Mesenchymal stem cell (in vitro differentiated cells and primary cell): Measurements from ENCODE around the gene IL23A.

Experiments
- DNase-seq: peaks from one replicate; pipeline ENCODE4 v3.0.0-alpha.2; 2013
- H2AFZ ChIP-seq: one replicate; pipeline ENCODE4 v1.6.1; 2013; ENCODE audit warnings: low read depth, mild to moderate bottlenecking, control low read depth, inconsistent platforms, low read length, moderate library complexity
- H2AK5ac ChIP-seq: 2 replicates; pipeline ENCODE4 v1.6.1; 2013; ENCODE audit warnings: low read length, moderate library complexity, mild to moderate bottlenecking, inconsistent platforms; ENCODE audit not compliant: severe bottlenecking
- H2BK120ac ChIP-seq: one replicate; pipeline ENCODE4 v1.6.1; 2013; ENCODE audit warnings: low read depth, mild to moderate bottlenecking, inconsistent platforms, low read length, moderate library complexity
- H2BK12ac ChIP-seq, 2 experiments: one replicate each; pipeline ENCODE4 v1.6.1; 2013; ENCODE audit warnings: inconsistent platforms in 2 of 2, low read length in 2 of 2, mild to moderate bottlenecking in 2 of 2, moderate library complexity in 2 of 2, control low read depth in 1 of 2
- H2BK15ac ChIP-seq: one replicate; pipeline ENCODE4 v1.6.1; 2013; ENCODE audit warnings: mild to moderate bottlenecking, low read depth, inconsistent platforms; ENCODE audit not compliant: poor library complexity, severe bottlenecking
- H2BK5ac ChIP-seq: 2 replicates; pipeline ENCODE4 v1.6.1; 2013; ENCODE audit warnings: low read depth, mild to moderate bottlenecking, low read length, control low read depth, inconsistent platforms; ENCODE audit not compliant: poor library complexity, severe bottlenecking
- H3K14ac ChIP-seq, 2 experiments: one replicate each; pipeline ENCODE4 v1.6.1; 2013; ENCODE audit warnings: inconsistent platforms in 2 of 2, low read length in 2 of 2, control low read depth in 1 of 2, mild to moderate bottlenecking in 1 of 2, moderate library complexity in 1 of 2
- H3K18ac ChIP-seq, 2 experiments: one replicate each; pipeline ENCODE4 v1.6.1; 2013; ENCODE audit warnings: inconsistent platforms in 2 of 2, low read length in 2 of 2, control low read depth in 1 of 2, low read depth in 1 of 2, mild to moderate bottlenecking in 1 of 2
- H3K23ac ChIP-seq, 2 experiments: one replicate each; pipeline ENCODE4 v1.6.1; 2013; ENCODE audit warnings: inconsistent platforms in 2 of 2, low read length in 2 of 2, mild to moderate bottlenecking in 2 of 2, moderate library complexity in 2 of 2, control low read depth in 1 of 2
- H3K27ac ChIP-seq: 2 replicates; pipeline ENCODE4 v1.5.1; 2013; ENCODE audit warnings: mild to moderate bottlenecking, moderate library complexity, low read length, control low read depth, inconsistent platforms; ENCODE audit not compliant: poor library complexity, severe bottlenecking
- H3K27me3 ChIP-seq, 2 experiments: 2 replicates each; pipeline versions ENCODE4 v1.6.1 to v1.7.0; 2013; ENCODE audit warnings: low read length in 2 of 2, mild to moderate bottlenecking in 2 of 2, moderate library complexity in 2 of 2, control low read depth in 1 of 2, inconsistent platforms in 1 of 2; ENCODE audit not compliant: control insufficient read depth in 1 of 2, insufficient read depth in 1 of 2
- H3K36me3 ChIP-seq, 2 experiments: 2 replicates each; pipeline versions ENCODE4 v1.6.1 to v1.7.0; 2013; ENCODE audit warnings: low read length in 2 of 2, control low read depth in 1 of 2, inconsistent platforms in 1 of 2, low read depth in 1 of 2, mild to moderate bottlenecking in 1 of 2; ENCODE audit not compliant: insufficient read depth in 2 of 2, control insufficient read depth in 1 of 2
- H3K4ac ChIP-seq, 2 experiments: one replicate each; pipeline ENCODE4 v1.6.1; 2013; ENCODE audit warnings: inconsistent platforms in 2 of 2, low read length in 2 of 2, mild to moderate bottlenecking in 2 of 2, moderate library complexity in 2 of 2, control low read depth in 1 of 2, low read depth in 1 of 2
- H3K4me1 ChIP-seq: 2 replicates; pipeline ENCODE4 v1.6.1; 2013; ENCODE audit warnings: low read depth, low read length, control low read depth; ENCODE audit not compliant: control insufficient read depth, insufficient read depth
- H3K4me2 ChIP-seq: 2 replicates; pipeline ENCODE4 v1.6.1; 2013; ENCODE audit warnings: low read length, mild to moderate bottlenecking, inconsistent platforms; ENCODE audit not compliant: poor library complexity, severe bottlenecking
- H3K4me3 ChIP-seq, 2 experiments: 2 replicates each; pipeline versions ENCODE4 v1.5.1 to v1.7.0; 2013; ENCODE audit warnings: low read length in 2 of 2, mild to moderate bottlenecking in 2 of 2, control low read depth in 1 of 2, low read depth in 1 of 2; ENCODE audit not compliant: insufficient read depth in 1 of 2
- H3K79me1 ChIP-seq: replicated peaks from 2 replicates; pipeline ENCODE4 v1.6.1; 2013; ENCODE audit warnings: mild to moderate bottlenecking, control low read depth, low read length, inconsistent platforms; ENCODE audit not compliant: poor library complexity, severe bottlenecking
- H3K9ac ChIP-seq: 2 replicates; pipeline ENCODE4 v1.7.0; 2013; ENCODE audit warnings: mild to moderate bottlenecking, low read length, moderate library complexity
- H3K9me3 ChIP-seq: 2 replicates; pipeline ENCODE4 v1.7.0; 2013; ENCODE audit warnings: mild to moderate bottlenecking, low read length; ENCODE audit not compliant: control insufficient read depth
- H4K8ac ChIP-seq: one replicate; pipeline ENCODE4 v1.6.1; 2013; ENCODE audit warnings: inconsistent platforms, mild to moderate bottlenecking, low read length, moderate library complexity
- H4K91ac ChIP-seq: one replicate; pipeline ENCODE4 v1.6.1; 2013; ENCODE audit warnings: mild to moderate bottlenecking, low read length, inconsistent platforms
- WGBS: methylation state at CpG from one replicate; pipeline ENCODE4 v1.1.7; 2013; ENCODE audit warnings: mixed read lengths; 5-methylcytosine and 5-hydroxymethylcytosine counted together

The IL23A gene

DNA sequence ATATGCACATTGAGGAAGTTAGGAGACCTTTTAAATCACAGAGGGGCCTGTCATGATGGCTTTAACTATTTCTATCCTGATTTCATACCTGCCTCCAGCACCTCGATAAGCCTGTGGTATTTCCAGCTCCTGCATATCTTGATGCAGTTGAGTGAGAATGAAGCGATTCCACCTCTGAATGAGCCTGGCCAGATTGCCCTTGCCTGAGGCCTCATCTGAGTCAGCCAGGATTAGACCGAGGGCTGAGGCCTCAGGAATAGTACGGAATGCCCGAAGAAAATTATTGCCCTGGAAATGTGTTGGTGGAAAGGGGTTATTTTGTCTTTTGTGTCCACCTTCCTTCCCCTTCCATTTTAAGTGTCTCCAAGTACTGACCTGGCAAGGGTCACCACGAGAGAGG, 14.5 kb upstream of the IL23A start:
- 87% methylated on average over 4 of the region's 6 CpGs for WGBS
- Histone ChIP-seq H3K4me1 (no peaks in the 10 kb centered on the region), H3K9me3 (no peaks in the 10 kb centered on the region), H2AFZ (no peak overlapping the region), H3K79me1 (no peaks in the 10 kb centered on the region), H3K14ac (no peak overlapping the region), H2BK5ac (no peak overlapping the region), H3K23ac (no peak overlapping the region), H2AK5ac (no peak overlapping the region), H3K4me3 (no peak overlapping the region), H3K4me2 (no peak overlapping the region), H2BK120ac (no peak overlapping the region), H3K36me3 (peaks cover 34 to 73% of the 10 kb centered on the region in 2 experiments), H3K27me3 (no peaks in the 10 kb centered on the region), H4K91ac (no peak overlapping the region), H4K8ac (no peak overlapping the region), H3K18ac (no peak overlapping the region), H2BK12ac (no peak overlapping the region), H2BK15ac (no peak overlapping the region), H3K27ac (no peak overlapping the region), H3K9ac (no peak overlapping the region), H3K4ac (no peak overlapping the region)
- DNase-seq, result no peak

DNA sequence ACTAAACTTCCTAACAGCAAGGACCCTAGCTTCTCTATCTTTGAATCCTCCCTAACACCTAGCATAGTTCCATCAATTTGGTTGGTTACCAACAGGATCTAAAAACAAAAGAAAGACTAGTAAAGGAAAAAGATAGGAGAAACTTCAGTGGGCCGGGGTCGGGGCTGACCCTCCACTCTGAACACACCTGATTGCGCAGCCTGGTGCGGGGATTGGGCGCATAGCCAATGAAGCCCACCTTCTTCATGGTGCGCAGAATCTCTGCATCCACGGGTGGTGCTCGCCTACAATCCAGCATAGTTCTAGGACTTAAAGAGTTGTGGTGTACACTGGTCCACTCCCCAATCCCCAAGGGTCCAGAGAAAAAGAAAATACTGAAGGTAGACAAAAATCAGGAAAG, 12.6 kb upstream of the IL23A start:
- Histone ChIP-seq H3K14ac (no peak overlapping the region), H3K4me2 (no peak overlapping the region), H3K4me3 (no peak overlapping the region), H3K23ac (no peak overlapping the region), H3K79me1 (no peaks in the 10 kb centered on the region), H3K4me1 (no peaks in the 10 kb centered on the region), H2AK5ac (no peak overlapping the region), H3K27ac (no peak overlapping the region), H3K27me3 (no peaks in the 10 kb centered on the region), H2BK15ac (no peak overlapping the region), H4K8ac (no peak overlapping the region), H4K91ac (no peak overlapping the region), H3K9me3 (no peaks in the 10 kb centered on the region), H2BK12ac (no peak overlapping the region), H3K9ac (no peak overlapping the region), H3K4ac (no peak overlapping the region), H2BK120ac (no peak overlapping the region), H3K18ac (no peak overlapping the region), H2BK5ac (no peak overlapping the region), H2AFZ (no peak overlapping the region), H3K36me3 (peaks cover 28 to 64% of the 10 kb centered on the region in 2 experiments)
- WGBS, result 97% methylated on average over 8 of the region's 8 CpGs
- DNase-seq, result no peak

DNA sequence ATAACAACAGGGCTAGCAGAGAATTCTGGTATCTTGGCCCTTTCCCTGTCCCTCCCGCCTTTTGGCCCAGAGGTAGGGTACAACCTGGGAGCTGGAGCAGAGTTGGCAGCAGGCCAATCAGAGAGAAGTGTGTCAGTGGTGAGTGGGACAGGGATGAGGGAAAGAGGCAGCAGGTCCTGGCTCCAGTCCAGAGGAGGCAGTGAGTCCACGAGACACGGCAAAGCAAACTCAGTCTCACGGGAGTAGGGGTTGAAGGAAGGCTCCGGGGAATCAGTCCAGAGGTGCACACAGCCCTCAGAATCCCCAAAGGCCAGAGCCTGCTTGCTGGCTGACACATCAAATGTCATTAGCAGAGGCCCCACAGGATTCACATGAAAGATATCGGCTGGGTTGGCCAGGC, 12.2 kb upstream of the IL23A start:
- no peaks in the 10 kb centered on the region for H3K9me3 ChIP-seq
- 90% methylated on average over 6 of the region's 6 CpGs for WGBS
- H2BK15ac ChIP-seq, result no peak overlapping the region
- H3K18ac ChIP-seq, result no peak overlapping the region
- no peak overlapping the region for H3K14ac ChIP-seq
- H4K8ac ChIP-seq, result no peak overlapping the region
- H3K4me2 ChIP-seq, result no peak overlapping the region
- no peak overlapping the region for H2BK5ac ChIP-seq
- H2AFZ ChIP-seq, result no peak overlapping the region
- H2BK12ac ChIP-seq, result no peak overlapping the region
- H3K9ac ChIP-seq, result no peak overlapping the region
- H3K4ac ChIP-seq, result no peak overlapping the region
- peaks cover 28 to 64% of the 10 kb centered on the region in 2 experiments for H3K36me3 ChIP-seq
- no peaks in the 10 kb centered on the region for H3K4me1 ChIP-seq
- H3K23ac ChIP-seq, result no peak overlapping the region
- no peak overlapping the region for H3K4me3 ChIP-seq
- DNase-seq, result no peak
- no peak overlapping the region for H2AK5ac ChIP-seq
- no peaks in the 10 kb centered on the region for H3K79me1 ChIP-seq
- no peak overlapping the region for H3K27ac ChIP-seq
- no peak overlapping the region for H4K91ac ChIP-seq
- no peaks in the 10 kb centered on the region for H3K27me3 ChIP-seq
- H2BK120ac ChIP-seq, result no peak overlapping the region

DNA sequence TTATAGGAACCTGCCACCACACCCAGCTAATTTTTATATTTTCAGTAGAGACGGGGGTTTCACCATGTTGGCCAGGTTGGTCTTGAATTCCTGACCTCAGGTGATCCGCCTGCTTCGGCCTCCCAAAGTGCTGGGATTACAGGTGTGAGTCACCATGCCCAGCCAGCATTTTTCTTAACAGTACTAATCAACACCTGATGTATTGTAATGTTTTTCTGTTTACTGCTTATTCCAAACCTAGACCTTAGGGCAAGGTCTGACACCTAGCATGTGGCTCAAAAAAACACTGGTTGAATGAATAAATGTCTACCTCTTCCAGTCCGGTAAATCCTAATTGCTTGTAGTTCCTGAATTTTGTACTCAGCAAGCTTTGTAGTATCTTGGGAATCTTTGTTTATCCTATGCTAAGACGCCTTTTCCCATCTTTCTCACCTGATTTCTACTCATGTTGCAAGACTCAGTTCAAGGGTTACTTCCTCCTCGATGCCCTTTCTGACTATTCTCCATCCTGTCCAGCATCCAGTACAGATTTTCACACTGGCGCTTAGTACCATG, 7.7 kb upstream of the IL23A start:
- H3K9me3 ChIP-seq, result no peaks in the 10 kb centered on the region
- H4K91ac ChIP-seq, result no peak overlapping the region
- H3K14ac ChIP-seq, result no peak overlapping the region
- no peak overlapping the region for H3K18ac ChIP-seq
- H4K8ac ChIP-seq, result no peak overlapping the region
- H3K79me1 ChIP-seq, result peaks cover 3% of the 10 kb centered on the region
- WGBS, result 98% methylated on average over 4 of the region's 7 CpGs
- H2AFZ ChIP-seq, result no peak overlapping the region
- no peaks in the 10 kb centered on the region for H3K27me3 ChIP-seq
- H2BK12ac ChIP-seq, result no peak overlapping the region
- no peak overlapping the region for H3K4me2 ChIP-seq
- peaks cover 6 to 22% of the 10 kb centered on the region in 2 experiments for H3K36me3 ChIP-seq
- DNase-seq, result no peak
- H3K4me1 ChIP-seq, result peaks cover 6% of the 10 kb centered on the region
- H2BK120ac ChIP-seq, result no peak overlapping the region
- no peak overlapping the region for H2BK15ac ChIP-seq
- no peak overlapping the region for H3K9ac ChIP-seq
- no peak overlapping the region for H2AK5ac ChIP-seq
- no peak overlapping the region for H2BK5ac ChIP-seq
- no peak overlapping the region for H3K4me3 ChIP-seq
- H3K4ac ChIP-seq, result no peak overlapping the region
- H3K27ac ChIP-seq, result no peak overlapping the region
- H3K23ac ChIP-seq, result no peak overlapping the region
